Measurements from ENCODE around the gene MAN1B1.

The MAN1B1 gene

DNA sequence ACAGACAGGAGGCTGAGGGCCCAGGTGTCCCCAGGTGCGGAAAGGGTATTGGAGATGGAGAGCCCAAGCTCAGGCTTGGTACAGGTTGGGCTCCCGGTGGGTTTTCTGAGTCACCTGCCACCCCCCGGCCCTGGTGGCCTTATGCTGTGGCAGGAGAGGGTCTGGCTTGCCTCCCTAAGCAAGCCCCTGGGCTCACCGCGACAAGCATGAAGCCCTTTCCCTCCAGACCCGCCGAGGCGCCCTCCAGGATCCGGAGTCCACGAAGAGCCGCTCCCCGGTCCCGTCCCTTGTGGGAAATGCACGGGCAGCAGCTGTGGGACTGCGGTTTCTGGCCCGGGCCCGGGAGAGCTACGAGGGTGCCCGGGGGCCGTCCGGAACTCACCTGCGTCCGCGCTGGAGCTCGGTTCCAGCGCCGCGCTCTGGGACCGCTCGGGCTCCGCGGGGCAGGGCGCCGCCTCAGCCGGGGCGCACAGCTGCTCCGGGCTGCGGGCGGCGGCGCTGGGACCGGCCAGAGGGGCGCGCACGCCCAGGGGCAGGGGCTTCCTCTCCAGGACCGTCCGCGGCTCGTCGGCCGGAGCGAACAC, 17.2 kb upstream of the MAN1B1 start:
- DNase-seq: peak; percentile 33

GRCh38 chr9:137070201-137070905, 16.4 kb upstream of the MAN1B1 start, which contains the start of gene SAPCD2:
TSS of gene SAPCD2 (minus strand) at chr9:137070557. CDS start at chr9:137070460, 97 bp downstream.
- DNase-seq: peak; percentile 79

DNA sequence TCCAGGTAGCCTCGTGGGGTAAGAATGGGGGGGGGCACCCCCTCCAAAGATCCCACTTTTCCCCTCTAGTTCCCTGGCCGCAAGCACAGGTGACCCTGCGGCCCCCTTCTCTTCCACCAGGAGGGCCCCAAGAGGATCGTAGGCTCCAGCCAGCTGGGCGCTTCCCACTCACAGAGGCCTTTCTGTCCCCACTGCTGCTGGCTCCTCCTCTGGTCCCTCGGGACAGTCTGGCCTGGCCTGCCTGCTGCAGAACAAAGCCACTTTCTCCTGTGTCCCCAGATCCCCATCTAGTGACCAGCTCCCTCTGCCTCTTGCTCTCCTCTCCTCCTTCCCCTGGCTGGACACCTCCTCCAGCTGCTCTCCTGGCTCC, 15.9 kb upstream of the MAN1B1 start:
- DNase-seq: no peak

DNA sequence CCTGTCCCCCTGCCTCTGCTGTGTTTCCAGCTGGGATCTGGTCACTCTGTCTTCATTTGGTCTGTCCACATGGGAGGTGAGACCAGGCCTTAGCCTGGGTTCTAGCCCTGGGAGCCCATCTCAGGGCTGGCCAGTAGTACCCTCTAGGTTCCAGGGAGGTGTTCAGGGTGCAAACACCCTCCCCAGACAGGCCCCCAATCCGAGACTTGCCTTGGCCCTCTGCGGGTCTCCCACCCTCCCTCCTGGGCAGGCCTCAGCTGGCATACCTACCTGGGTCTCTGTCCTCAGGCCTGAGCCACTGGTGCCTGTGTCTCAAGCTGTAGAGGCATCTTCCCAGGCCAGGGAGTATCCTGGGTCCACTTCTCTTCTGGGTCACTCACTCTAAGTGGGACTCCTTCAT, 15.5 kb upstream of the MAN1B1 start:
- DNase-seq: no peak

GRCh38 chr9:137073992-137074399, 12.8 kb upstream of the MAN1B1 start:
- DNase-seq: no peak

- no peak for DNase-seq
Observed at GRCh38 chr9:137074657-137075274, 12.0 kb upstream of the MAN1B1 start.

DNA sequence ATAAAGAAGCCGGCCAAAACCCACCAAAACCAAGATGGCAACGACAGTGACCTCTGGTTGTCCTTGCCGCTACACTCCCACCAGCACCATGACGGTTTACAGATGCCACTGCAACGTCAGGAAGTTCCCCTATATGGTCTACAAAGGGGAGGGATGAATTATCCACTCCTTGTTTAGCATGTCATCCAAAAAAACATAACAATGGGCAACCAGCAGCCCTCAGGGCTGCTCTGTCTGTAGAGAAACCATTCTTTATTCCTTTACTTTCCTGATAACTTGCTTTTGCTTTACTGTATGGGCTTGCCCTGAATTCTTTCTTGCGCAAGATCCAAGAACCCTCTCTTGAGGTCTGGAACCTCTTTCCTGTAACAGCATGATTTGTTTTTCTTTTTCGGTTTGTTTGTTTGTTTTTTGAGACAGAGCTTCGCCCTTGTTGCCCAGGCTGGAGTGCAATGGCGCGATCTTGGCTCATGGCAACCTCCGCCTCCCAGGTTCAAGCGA, 11.5 kb upstream of the MAN1B1 start:
- DNase-seq: no peak

DNA sequence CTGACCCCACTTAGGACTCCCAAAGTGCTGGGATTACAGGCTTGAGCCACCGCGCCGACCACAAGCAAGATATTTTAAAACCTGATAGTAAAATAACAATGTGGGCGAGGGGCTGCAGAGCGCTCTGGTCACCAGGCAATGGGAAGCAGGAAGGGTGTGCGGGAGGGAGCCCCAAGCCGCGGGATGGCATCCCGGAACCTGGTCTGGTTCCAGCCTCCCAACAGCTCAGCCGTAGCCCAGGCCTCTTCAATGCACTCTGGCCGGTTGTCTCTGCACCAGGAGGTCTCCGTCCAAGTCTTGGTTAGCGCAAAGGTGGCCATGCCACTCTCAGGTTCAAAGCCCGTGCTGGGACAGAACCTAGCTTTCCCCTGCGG, 10.2 kb upstream of the MAN1B1 start:
- no peak for DNase-seq

GRCh38 chr9:137077010-137077747, 9.6 kb upstream of the MAN1B1 start, which contains the start of gene UAP1L1:
TSS of gene UAP1L1 (plus strand) at chr9:137077517. CDS start at chr9:137077533, 16 bp downstream.
- peak; percentile 60 for DNase-seq

GRCh38 chr9:137077758-137078693, 8.8 kb upstream of the MAN1B1 start:
- peak; percentile 48 for DNase-seq

GRCh38 chr9:137078701-137079400, 7.9 kb upstream of the MAN1B1 start:
- DNase-seq: no peak

- no peak for DNase-seq
Observed at GRCh38 chr9:137079401-137079787, 7.4 kb upstream of the MAN1B1 start.

DNA sequence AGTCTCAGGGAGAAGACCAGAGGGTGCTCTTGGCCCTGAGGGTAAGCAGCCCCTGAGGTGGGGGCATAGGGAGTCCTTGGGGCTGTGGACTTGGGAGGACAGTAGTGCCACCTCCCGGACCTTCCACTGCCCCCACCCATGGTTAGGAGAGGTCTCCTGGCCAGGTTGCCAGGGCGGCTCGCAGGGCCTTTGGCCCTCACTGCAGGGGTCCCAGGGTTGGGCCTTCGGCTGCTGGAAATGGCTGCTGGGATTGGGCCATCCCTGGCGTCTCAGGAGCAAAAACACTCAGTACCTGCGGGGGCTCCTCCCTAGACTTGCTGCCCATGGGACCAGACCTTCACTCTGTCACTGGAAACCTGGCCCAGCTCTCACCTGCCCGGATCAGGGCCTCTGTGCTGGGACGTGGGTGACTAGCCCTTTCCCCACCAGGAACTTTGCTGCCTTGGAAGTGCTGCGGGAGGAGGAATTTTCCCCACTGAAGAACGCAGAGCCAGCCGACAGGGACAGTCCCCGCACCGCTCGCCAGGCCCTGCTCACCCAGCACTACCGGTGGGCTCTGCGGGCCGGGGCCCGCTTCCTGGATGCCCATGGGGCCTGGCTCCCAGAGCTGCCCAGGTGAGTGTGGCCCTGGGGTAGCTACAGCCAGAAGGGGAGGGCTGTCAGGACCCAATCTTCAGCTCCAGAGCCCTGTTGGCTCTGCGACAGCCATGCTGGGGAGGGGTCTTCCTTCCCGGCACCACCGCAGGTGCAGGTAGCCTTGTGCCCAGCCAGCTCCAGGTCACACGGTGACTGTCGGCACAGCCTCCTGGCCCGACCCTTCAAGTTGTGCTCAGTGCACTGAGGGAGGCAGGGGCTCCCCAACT, 6.3 kb upstream of the MAN1B1 start:
- no peak for DNase-seq

GRCh38 chr9:137082222-137082924, 4.4 kb upstream of the MAN1B1 start:
- no peak for DNase-seq

- DNase-seq: no peak
Observed at GRCh38 chr9:137082925-137083290, 3.9 kb upstream of the MAN1B1 start.

DNA sequence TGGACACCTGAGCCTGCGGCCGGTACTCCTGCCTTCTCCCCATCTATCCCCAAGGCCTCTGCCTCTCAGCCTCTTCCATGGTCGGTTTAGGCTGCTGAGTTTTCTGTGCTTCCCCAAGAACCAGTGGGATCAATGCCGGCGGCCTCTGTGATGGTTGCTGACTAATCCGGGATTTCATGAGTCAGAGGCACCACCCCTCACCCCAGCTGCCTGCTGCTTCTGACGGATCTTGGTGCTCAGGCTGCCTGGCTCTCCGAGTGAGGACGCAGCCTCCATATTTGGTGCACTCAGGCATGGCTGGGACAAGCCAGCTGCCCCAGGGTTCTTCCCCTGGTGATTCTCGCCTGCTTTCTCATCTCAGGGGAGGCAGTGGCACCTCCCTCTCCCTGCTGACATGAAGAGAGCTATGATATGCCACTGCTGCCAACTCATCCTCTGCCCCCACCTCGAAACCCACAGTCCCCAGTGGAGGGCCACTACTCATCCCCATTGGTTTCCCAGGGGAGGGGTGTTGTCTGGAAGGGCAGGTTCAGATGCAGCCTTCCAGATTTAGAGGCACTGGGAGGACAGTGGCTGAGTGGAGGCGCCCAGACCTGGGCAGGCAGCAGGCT, 3.3 kb upstream of the MAN1B1 start:
- no peak for DNase-seq

- DNase-seq: no peak
Observed at GRCh38 chr9:137084526-137084925, 2.3 kb upstream of the MAN1B1 start.

GRCh38 chr9:137085920-137086530, 760 bp upstream of the MAN1B1 start:
- peak; percentile 63 for DNase-seq

- DNase-seq: no peak
Observed at GRCh38 chr9:137087409-137087925, 682 bp downstream of the MAN1B1 start.

Measured in activated CD4-positive, CD25-positive, alpha-beta regulatory T cell treated with anti-CD3 and anti-CD28 coated beads, Interleukin-2, amount 50 U/mL, for 72 hours (primary cell).